H1 (cell line): ENCODE results near the gene OR52W1. TPM values are rescaled to one million over a fixed set of nuclear protein-coding genes. Genes with fewer than 3 reads are reported as not detected.

ENCODE experiments used
- CTCF ChIA-PET: fragments of 300-600 bp; sonication (Branson Sonifier 250); formaldehyde crosslinking; loops from one replicate; lab custom pipeline; 2021; ENCODE audit not compliant: partially characterized antibody; lab: Charles Lee
- POLR2A ChIA-PET: fragments of 300-600 bp; sonication (Branson Sonifier 250); formaldehyde crosslinking; loops from one replicate; lab custom pipeline; 2021; ENCODE audit warnings: inconsistent platforms; ENCODE audit not compliant: partially characterized antibody; lab: Charles Lee
- DNase-seq, 2 experiments: peaks; one replicate each; pipeline versions ENCODE4 v3.0.0 to v3.0.0-alpha.2; 2010 to 2022; ENCODE audit warnings: low spot score in 2 of 2, low read depth in 1 of 2, mixed read lengths in 1 of 2
- FAIRE-seq: peaks from 2 replicates; lab custom pipeline; 2011; peaks lifted over from hg19 to GRCh38; lab: Jason Lieb, UNC
- H2AFZ ChIP-seq: 2 replicates; pipeline ENCODE4 v1.8.1; 2012; ENCODE audit warnings: low read length, inconsistent platforms
- H2AK5ac ChIP-seq: 2 replicates; pipeline ENCODE4 v1.6.1; 2013; ENCODE audit warnings: low read depth, low read length
- H2BK120ac ChIP-seq: replicated peaks from 2 replicates; pipeline ENCODE3; 2013; ENCODE audit warnings: low read depth, low read length, inconsistent platforms
- H2BK12ac ChIP-seq: 2 replicates; pipeline ENCODE4 v1.6.1; 2013; ENCODE audit warnings: low read depth, low read length
- H2BK15ac ChIP-seq: 2 replicates; pipeline ENCODE4 v1.6.1; 2013; ENCODE audit warnings: low read length
- H2BK20ac ChIP-seq: 2 replicates; pipeline ENCODE4 v1.6.1; 2013; ENCODE audit warnings: low read length
- H2BK5ac ChIP-seq: 2 replicates; pipeline ENCODE4 v1.6.1; 2013; ENCODE audit warnings: low read depth, low read length
- H3K14ac ChIP-seq: 2 replicates; pipeline ENCODE4 v1.6.1; 2013; ENCODE audit warnings: inconsistent platforms; ENCODE audit not compliant: insufficient read length
- H3K18ac ChIP-seq: 2 replicates; pipeline ENCODE4 v1.6.1; 2013; ENCODE audit warnings: low read length; ENCODE audit errors: extremely low read depth
- H3K23ac ChIP-seq: 2 replicates; pipeline ENCODE4 v1.6.1; 2013; ENCODE audit warnings: inconsistent platforms; ENCODE audit not compliant: insufficient read length
- H3K23me2 ChIP-seq: 2 replicates; pipeline ENCODE4 v1.6.1; 2013; ENCODE audit warnings: low read depth, low read length
- H3K27ac ChIP-seq: 2 replicates; pipeline ENCODE4 v1.6.1; 2011; ENCODE audit warnings: low read depth, low read length, inconsistent platforms
- H3K27me3 ChIP-seq, 4 experiments: replicated peaks in 1 of 4; 1 replicate in 1 of 4; 2 replicates in 3 of 4; pipeline versions ENCODE4 v1.6.1 to v1.8.1; 2011 to 2013; ENCODE audit warnings: low read length in 3 of 4, mild to moderate bottlenecking in 3 of 4, inconsistent platforms in 2 of 4, mixed read lengths in 2 of 4, moderate library complexity in 1 of 4; ENCODE audit not compliant: control insufficient read depth in 3 of 4, insufficient read depth in 3 of 4; ENCODE audit errors: extremely low read depth in 1 of 4
- H3K36me3 ChIP-seq, 4 experiments: 2 replicates each; pipeline versions ENCODE4 v1.6.1 to v1.8.1; 2011 to 2013; ENCODE audit warnings: mild to moderate bottlenecking in 4 of 4, low read length in 3 of 4, moderate library complexity in 2 of 4, control low read depth in 1 of 4, inconsistent platforms in 1 of 4; ENCODE audit not compliant: insufficient read depth in 4 of 4, control insufficient read depth in 2 of 4
- H3K4ac ChIP-seq: replicated peaks from 2 replicates; pipeline ENCODE3; 2013; ENCODE audit warnings: low read length, low read depth, mixed read lengths, inconsistent platforms; ENCODE audit not compliant: insufficient read length
- H3K4me1 ChIP-seq, 4 experiments: replicated peaks in 1 of 4; 1 replicate in 1 of 4; 2 replicates in 3 of 4; pipeline versions ENCODE4 v1.6.1 to v1.8.1; 2011 to 2013; ENCODE audit warnings: low read length in 3 of 4, inconsistent platforms in 2 of 4, mixed read lengths in 1 of 4; ENCODE audit not compliant: insufficient read depth in 4 of 4, control insufficient read depth in 3 of 4
- H3K4me2 ChIP-seq, 2 experiments: 2 replicates each; pipeline versions ENCODE4 v1.6.1 to v1.8.1; 2011 to 2013; ENCODE audit warnings: low read depth in 2 of 2, low read length in 2 of 2, control low read depth in 1 of 2, inconsistent platforms in 1 of 2, mild to moderate bottlenecking in 1 of 2; ENCODE audit not compliant: insufficient read depth in 1 of 2
- H3K4me3 ChIP-seq, 4 experiments: fragments of 200-600, 300-600 bp in 1 of 4; sonication (generic), shearing (Covaris generic), sonication (Bioruptor Twin) in 1 of 4; 2 replicates each; pipeline versions ENCODE4 v1.5.1 to v1.8.1; 2011 to 2016; ENCODE audit warnings: low read length in 4 of 4, low read depth in 3 of 4, control low read depth in 2 of 4, inconsistent platforms in 2 of 4, mild to moderate bottlenecking in 2 of 4, mixed read lengths in 1 of 4, moderate library complexity in 1 of 4; ENCODE audit not compliant: insufficient read depth in 2 of 4; ENCODE audit errors: extremely low read depth in 1 of 4
- H3K56ac ChIP-seq: replicated peaks from 2 replicates; pipeline ENCODE3; 2013; ENCODE audit warnings: low read depth, mild to moderate bottlenecking, mixed read lengths, low read length, inconsistent platforms; ENCODE audit not compliant: insufficient read length
- H3K79me1 ChIP-seq: 2 replicates; pipeline ENCODE4 v1.6.1; 2013; ENCODE audit warnings: low read depth, low read length, control low read depth
- H3K79me2 ChIP-seq, 2 experiments: 2 replicates each; pipeline versions ENCODE4 v1.6.1 to v1.8.1; 2012 to 2013; ENCODE audit warnings: low read length in 2 of 2, mild to moderate bottlenecking in 2 of 2, inconsistent platforms in 1 of 2; ENCODE audit not compliant: insufficient read depth in 2 of 2, control insufficient read depth in 1 of 2
- H3K9ac ChIP-seq, 4 experiments: replicated peaks in 1 of 4; 1 replicate in 1 of 4; 2 replicates in 3 of 4; pipeline versions ENCODE4 v1.6.1 to v1.8.1; 2011 to 2013; ENCODE audit warnings: low read depth in 3 of 4, low read length in 3 of 4, control low read depth in 2 of 4, mild to moderate bottlenecking in 2 of 4, moderate library complexity in 2 of 4, inconsistent platforms in 1 of 4; ENCODE audit errors: extremely low read depth in 1 of 4
- H3K9me3 ChIP-seq, 2 experiments: 2 replicates each; pipeline versions ENCODE4 v1.6.1 to v1.8.1; 2012 to 2013; ENCODE audit warnings: mild to moderate bottlenecking in 2 of 2, moderate library complexity in 2 of 2, control low read depth in 1 of 2, inconsistent platforms in 1 of 2, low read depth in 1 of 2, low read length in 1 of 2, mixed read lengths in 1 of 2; ENCODE audit not compliant: insufficient read depth in 2 of 2
- H4K20me1 ChIP-seq, 2 experiments: replicated peaks in 1 of 2; 2 replicates each; pipeline versions ENCODE3 to v1.8.1; 2011 to 2013; ENCODE audit warnings: inconsistent platforms in 2 of 2, low read length in 2 of 2, mild to moderate bottlenecking in 1 of 2; ENCODE audit not compliant: insufficient read depth in 2 of 2, control insufficient read depth in 1 of 2
- H4K5ac ChIP-seq: 2 replicates; pipeline ENCODE4 v1.6.1; 2013; ENCODE audit warnings: low read length, low read depth, mixed read lengths, inconsistent platforms; ENCODE audit not compliant: insufficient read length
- H4K8ac ChIP-seq: 2 replicates; pipeline ENCODE4 v1.8.0; 2013; ENCODE audit warnings: mild to moderate bottlenecking, moderate library complexity, low read length, inconsistent platforms; ENCODE audit not compliant: insufficient read depth; ENCODE audit errors: extremely low read depth
- H4K91ac ChIP-seq: replicated peaks from 2 replicates; pipeline ENCODE3; 2013; ENCODE audit warnings: low read length, mixed read lengths, inconsistent platforms; ENCODE audit not compliant: insufficient read length
- CHD2 ChIP-seq: IDR thresholded peaks from 2 replicates; pipeline ENCODE4 v1.6.1; 2012; ENCODE audit warnings: low read length, improper control_type of control experiment
- GTF2F1 ChIP-seq: IDR thresholded peaks from 2 replicates; pipeline ENCODE4 v1.6.1; 2012; ENCODE audit warnings: low read depth, low read length, improper control_type of control experiment, borderline replicate concordance
- HDAC6 ChIP-seq: IDR thresholded peaks from one replicate; pipeline ENCODE4 v1.7.1; 2012; ENCODE audit warnings: low read depth, mild to moderate bottlenecking, inconsistent platforms, low read length, moderate library complexity
- POLR2AphosphoS5 ChIP-seq: IDR thresholded peaks from 2 replicates; pipeline ENCODE4 v1.6.1; 2011; ENCODE audit warnings: low read depth, low read length
- RFX5 ChIP-seq: IDR thresholded peaks from 2 replicates; pipeline ENCODE4 v1.6.1; 2011; ENCODE audit warnings: low read depth, low read length, improper control_type of control experiment, borderline replicate concordance
- RNF2 ChIP-seq: fragments of 200-900, 300-1000 bp; sonication (generic); IDR thresholded peaks from 2 replicates; pipeline ENCODE4 v1.7.1; 2016; ENCODE audit warnings: borderline replicate concordance, low read depth, mild to moderate bottlenecking, antibody characterized with exemption, low read length; ENCODE audit not compliant: poor library complexity, severe bottlenecking; ENCODE audit errors: missing control alignments
- SAP30 ChIP-seq: fragments of 300-600 bp; sonication (generic); IDR thresholded peaks from 2 replicates; pipeline ENCODE4 v1.7.1; 2012; ENCODE audit warnings: low read length, moderate library complexity, mild to moderate bottlenecking, inconsistent platforms; ENCODE audit not compliant: insufficient read depth, insufficient replicate concordance
- SIRT6 ChIP-seq: IDR thresholded peaks from one replicate; pipeline ENCODE4 v1.7.1; 2012; ENCODE audit warnings: low read length, inconsistent platforms
- SIX5 ChIP-seq: IDR thresholded peaks from 2 replicates; pipeline ENCODE4 v1.6.1; 2011; ENCODE audit warnings: mild to moderate bottlenecking, low read depth, low read length
- TBP ChIP-seq: IDR thresholded peaks from 2 replicates; pipeline ENCODE4 v1.6.1; 2011; ENCODE audit warnings: low read depth, low read length, improper control_type of control experiment
- WGBS, 2 experiments: shearing (Covaris generic) in 1 of 2; methylation state at CpG; one replicate each; pipeline versions ENCODE4 v1.1.6 to v1.1.7; 2013 to 2015; ENCODE audit warnings: low lambda C conversion rate in 2 of 2, mixed read lengths in 2 of 2, inconsistent platforms in 1 of 2, low coverage in 1 of 2, missing lambda C conversion rate in 1 of 2; ENCODE audit not compliant: insufficient replicate concordance in 2 of 2, insufficient coverage in 1 of 2, insufficient read length in 1 of 2; ENCODE audit errors: extremely low coverage in 1 of 2, missing lambda C conversion rate in 1 of 2; 5-methylcytosine and 5-hydroxymethylcytosine counted together
- polyA plus RNA-seq, 7 experiments: library from polyadenylated mRNA; depleted of rRNA in 3 of 7; stranded (reverse) in 5 of 7; unstranded in 2 of 7; fragments of >200 nt in 5 of 7; fragments of 200-250 nt in 2 of 7; gene quantifications; 1 replicate in 5 of 7; 2 replicates in 1 of 7; 4 replicates in 1 of 7; pipeline versions ENCODE4 v1.2.1 to v1.2.3, GENCODE V29; 2011 to 2013; ENCODE audit warnings: missing spikeins in 2 of 7, mixed read lengths in 2 of 7
- total RNA-seq: library from RNA; stranded (reverse); fragmentation: NEBNext Ultra II Directional; extraction: Animal tissue kit (Norgen Biotek cat#: 25700); gene quantifications from 2 replicates; pipeline ENCODE4 v1.2.1, GENCODE V29; 2021

Gene OR52W1
- total and polyA plus RNA-seq, 2 of the 8 experiments (the other 6 are each of a cell fraction or from before 2014, with no cell fraction given), result not detected

DNA sequence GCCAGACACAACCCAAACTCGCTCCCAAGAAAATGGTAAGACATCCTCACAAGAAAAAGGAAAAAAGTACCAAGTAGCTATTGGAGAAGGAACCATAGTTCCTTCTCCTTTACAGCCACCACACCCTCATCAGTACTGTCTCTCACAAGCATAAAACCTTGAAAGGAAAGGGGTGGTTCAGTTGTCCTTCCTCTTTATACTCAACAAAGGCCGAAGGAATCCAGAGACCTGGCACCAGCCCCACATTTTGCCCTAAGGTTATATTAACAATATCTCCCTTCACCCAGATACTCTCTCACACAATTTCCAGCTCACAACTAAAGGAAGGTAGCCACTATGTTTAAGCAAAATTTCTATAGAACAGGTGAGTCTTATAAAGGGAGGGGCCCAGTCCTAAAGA is 26.9 kb downstream of the OR52W1 start:
- Histone ChIP-seq H3K9me3 (no peaks in the 10 kb centered on the region), H3K23me2 (no peaks in the 10 kb centered on the region), H3K79me1 (peaks cover 3% of the 10 kb centered on the region; the same call in 1 of the 2 replicates), H3K4me1 (no peaks in the 10 kb centered on the region), H3K18ac (no peak overlapping the region), H3K4me3 (no peak overlapping the region), H3K23ac (no peak overlapping the region), H2AFZ (no peak overlapping the region), H2AK5ac (no peak overlapping the region), H3K9ac (no peak overlapping the region), H3K79me2 (peaks cover 0 to 46% of the 10 kb centered on the region in 2 experiments; a peak in 2 of 4 replicates), H2BK12ac (no peak overlapping the region), H4K5ac (no peak overlapping the region), H2BK120ac (no peak overlapping the region), H2BK5ac (no peak overlapping the region), H3K14ac (no peak overlapping the region), H3K4me2 (no peak overlapping the region), H2BK15ac (no peak overlapping the region), H4K91ac (no peak overlapping the region), H3K27ac (no peak overlapping the region), H3K27me3 (no peaks in the 10 kb centered on the region), H3K56ac (no peak overlapping the region), H2BK20ac (no peak overlapping the region), H3K4ac (no peak overlapping the region), H3K36me3 (peaks cover 2 to 14% (median 9%) of the 10 kb centered on the region in 4 experiments; a peak in 6 of 8 replicates), H4K8ac (no peak overlapping the region), H4K20me1 (peaks cover 0 to 9% of the 10 kb centered on the region in 2 experiments)
- FAIRE-seq (no peak), DNase-seq (no peak)
- ChIA-PET POLR2A (interaction anchor here (1.0 kb wide), 1 partner anchor 9 kb away, joined by 3 read pairs; the partner anchor contains the start of gene FHIP1B), CTCF (interaction anchor here (1.8 to 2.7 kb wide), 3 partner anchors 10 to 90 kb away, joined by 6 to 9 read pairs (median 6); no protein-coding TSS in a partner anchor)
- WGBS, 2 experiments, result 91% methylated on average over 2 of the region's 2 CpGs; no CpG with 5 or more reads in 1 of the 2 experiments
- TF ChIP-seq RNF2, result no peak
- no peak for TF ChIP-seq CHD2
- no peak for TF ChIP-seq SAP30
- TF ChIP-seq HDAC6, result no peak
- TF ChIP-seq POLR2AphosphoS5, result no peak
- TF ChIP-seq SIX5, result no peak
- no peak for TF ChIP-seq TBP
- no peak for TF ChIP-seq SIRT6
- TF ChIP-seq GTF2F1, result no peak
- TF ChIP-seq RFX5, result no peak
